ENCODE results near the gene GPC6.

Gene GPC6

GRCh38 chr13:93517658-93518057, 291.1 kb downstream of the GPC6 start:
- DNase-seq: no peak

- no peak for DNase-seq
These were observed 294.7 kb downstream of the GPC6 start for GRCh38 chr13:93521307-93521706.

DNA sequence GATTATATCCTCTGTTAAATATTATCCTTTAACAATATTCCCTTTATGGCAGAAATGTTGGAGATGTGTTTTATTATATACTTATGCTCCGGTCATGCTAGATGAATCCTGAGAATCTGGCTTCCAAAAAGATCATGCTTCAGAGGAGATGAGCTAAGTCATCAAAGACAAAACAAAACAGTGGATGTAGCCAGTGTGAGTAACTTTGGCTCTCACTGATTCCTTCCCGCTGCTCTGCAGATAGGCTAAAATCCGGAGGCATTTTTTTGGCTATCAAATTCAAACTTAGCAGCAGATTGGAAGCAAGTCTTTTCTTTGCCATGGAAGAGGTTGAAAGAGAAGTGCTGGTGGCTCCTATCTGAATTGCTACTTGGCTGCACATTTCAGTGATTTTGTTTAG, 295.9 kb downstream of the GPC6 start:
- DNase-seq: no peak

- DNase-seq: no peak
These were observed 298.5 kb downstream of the GPC6 start for GRCh38 chr13:93525087-93525486.

- DNase-seq: no peak
These were observed 301.2 kb downstream of the GPC6 start for GRCh38 chr13:93527748-93528297.

GRCh38 chr13:93529961-93530360, 303.4 kb downstream of the GPC6 start:
- DNase-seq: no peak

GRCh38 chr13:93534181-93534700, 307.6 kb downstream of the GPC6 start:
- no peak for DNase-seq

- DNase-seq: no peak
These were observed 308.6 kb downstream of the GPC6 start for GRCh38 chr13:93535251-93535650.

DNA sequence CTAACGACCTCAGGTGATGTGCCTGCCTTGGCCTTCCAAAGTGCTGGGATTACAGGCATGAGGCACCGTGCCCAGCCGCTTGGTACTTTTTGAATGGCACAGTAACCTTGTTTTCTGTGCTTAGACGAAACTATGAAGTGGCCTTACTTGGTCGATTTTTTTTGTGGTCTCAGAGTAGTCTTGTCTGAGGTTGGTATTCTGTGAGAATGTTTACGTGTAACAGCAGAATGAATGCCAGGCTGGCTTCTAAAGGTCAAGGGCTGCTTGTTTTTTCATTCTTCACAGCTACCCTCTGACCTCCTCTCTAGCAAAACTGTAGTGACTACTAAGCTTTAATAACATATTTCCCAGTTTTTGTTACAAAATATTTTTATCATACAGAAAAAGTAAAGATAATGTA, 313.3 kb downstream of the GPC6 start:
- no peak for DNase-seq

GRCh38 chr13:93547886-93548285, 321.3 kb downstream of the GPC6 start:
- DNase-seq: no peak

DNA sequence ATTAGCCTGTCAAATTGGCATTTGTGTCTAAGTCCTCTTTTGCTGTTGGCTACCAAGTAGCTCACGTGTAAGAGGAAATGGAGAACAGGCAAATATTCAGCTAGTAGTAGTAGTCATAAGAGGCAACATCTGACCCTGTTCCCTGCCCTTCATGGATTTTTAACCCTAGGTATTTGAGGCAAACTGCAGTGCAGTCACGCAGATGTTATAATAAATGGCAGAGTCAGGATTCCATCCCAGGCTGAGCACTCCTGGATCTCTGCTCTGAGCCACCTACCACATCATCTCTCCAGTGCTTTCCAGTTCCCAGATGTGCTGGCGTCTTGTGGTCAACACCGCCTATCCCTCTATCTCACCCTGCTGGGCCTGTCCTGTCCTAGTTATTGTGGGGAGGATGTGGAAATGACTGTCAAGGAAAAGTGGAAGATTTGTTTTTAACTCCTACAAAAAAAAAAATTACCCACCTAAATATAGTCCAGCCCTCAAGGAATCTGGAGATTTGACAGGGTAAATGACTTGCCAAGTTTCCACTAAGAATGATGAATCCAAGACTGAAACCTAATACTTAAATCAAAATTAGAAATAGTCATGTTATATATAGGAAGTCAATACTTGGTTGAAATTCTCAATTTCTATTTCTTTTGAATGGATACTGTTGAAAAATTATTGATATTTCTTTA, 322.9 kb downstream of the GPC6 start:
- no peak for DNase-seq

DNA sequence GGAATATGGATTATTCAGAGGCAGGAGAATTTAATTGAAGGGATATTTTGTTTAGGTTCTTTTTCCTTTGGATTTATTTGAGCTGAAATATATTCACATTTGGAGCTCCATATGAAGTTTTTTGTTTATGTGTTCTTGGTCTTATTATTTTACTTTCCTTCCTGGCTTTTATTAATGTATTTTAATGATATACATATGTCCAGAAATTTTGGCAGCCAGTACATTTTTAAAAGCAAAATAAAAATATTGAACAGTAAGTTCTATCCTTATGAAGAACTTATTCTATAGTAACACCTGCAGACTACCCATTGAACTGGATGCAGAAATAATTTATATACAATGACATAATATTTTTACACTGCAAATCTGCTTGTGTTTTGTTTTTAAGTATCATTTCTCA, 323.6 kb downstream of the GPC6 start:
- DNase-seq: no peak

DNA sequence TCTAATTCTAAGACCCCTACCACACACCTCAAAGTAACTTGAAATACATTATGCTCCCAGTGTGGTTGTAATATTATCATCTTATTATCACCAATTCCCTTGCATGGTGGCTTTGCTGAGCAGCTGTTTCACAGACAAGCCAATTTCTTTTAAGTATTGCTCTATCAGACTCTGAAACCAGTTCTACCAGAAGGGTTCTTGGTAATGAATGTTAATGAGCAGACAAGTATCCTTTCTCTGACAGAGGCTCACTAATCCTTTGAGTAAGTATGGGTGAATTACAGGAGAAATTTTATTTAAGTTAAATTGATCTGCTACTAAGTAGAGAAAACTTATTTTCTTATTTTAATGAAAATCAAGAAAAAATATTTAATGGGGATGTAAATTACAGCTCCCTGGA, 326.0 kb downstream of the GPC6 start:
- no peak for DNase-seq

DNA sequence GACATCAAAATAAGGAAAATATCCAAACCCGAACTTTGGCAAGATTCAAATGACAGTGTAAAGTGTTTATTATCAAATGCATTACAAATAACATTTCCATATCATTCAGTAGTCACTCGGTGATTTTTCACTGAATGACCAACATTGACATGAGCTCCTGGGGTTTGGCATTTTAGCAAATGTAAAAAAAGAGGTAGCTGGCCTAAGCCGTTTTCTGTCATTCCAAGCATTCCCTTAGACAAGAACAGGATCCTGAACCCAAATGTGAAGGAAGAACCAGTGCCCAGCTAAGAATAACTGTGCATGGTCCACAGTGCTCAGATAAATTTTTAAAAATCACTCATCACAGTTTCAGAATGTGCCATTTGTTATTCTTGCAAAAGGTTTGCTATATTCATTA, 327.9 kb downstream of the GPC6 start:
- no peak for DNase-seq

DNA sequence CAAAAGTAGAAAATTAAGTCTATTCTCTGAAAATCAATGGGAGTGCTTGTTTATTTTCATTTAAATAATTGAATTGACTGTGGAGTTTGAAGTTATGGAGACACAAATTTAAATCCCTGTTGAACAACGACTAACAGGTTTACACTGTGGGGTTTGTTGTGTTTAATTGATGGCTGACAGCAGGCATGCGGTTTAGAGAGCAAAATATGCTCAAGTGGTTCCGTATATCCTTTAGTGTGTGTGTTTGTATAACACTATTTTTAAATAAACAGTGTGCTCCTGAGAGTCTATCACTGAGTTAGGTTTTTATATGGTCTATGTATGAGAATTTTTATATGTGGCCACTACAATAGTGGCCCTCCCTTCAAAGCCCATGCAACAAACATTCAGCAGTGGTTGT, 332.0 kb downstream of the GPC6 start:
- DNase-seq: no peak

DNA sequence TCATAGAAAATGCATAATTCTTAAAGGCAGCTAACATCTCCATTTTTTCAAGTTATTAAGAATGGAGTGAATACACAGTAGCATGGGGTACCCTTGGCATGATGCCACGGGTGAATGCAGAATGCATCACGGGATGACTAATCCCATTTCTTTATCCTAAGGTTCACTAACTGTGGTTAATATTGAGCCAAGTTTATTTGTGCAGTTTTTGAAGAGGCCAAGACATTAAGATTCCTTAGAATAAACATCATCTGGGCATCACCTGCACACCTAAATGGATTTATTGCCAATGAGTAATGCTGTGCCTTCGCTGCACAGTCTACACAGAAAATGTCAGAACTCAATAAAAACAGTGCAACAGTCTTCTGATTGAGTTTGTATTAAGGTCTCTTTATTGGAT, 333.1 kb downstream of the GPC6 start:
- no peak for DNase-seq

- no peak for DNase-seq
These were observed 335.1 kb downstream of the GPC6 start for GRCh38 chr13:93561576-93562225.

DNA sequence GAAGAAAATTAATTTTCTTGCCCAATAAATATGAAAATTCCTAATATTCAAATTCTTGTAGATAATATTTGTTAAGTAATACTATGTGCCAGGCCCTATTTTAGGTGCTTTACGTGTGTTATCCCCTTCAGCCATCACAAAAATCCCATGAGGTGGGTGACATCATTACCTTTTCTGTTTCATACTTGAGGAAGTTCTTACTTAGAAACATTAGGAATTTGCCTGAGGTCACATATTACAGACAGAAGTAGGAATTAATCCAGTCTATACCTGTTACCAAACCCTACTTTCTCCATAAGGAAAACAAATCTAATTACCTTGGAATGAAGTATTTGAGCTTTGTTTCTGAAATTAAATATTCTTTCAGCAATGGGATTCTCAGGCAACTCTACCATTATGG, 336.1 kb downstream of the GPC6 start:
- DNase-seq: no peak

GRCh38 chr13:93577105-93577504, 350.5 kb downstream of the GPC6 start:
- DNase-seq: no peak

DNA sequence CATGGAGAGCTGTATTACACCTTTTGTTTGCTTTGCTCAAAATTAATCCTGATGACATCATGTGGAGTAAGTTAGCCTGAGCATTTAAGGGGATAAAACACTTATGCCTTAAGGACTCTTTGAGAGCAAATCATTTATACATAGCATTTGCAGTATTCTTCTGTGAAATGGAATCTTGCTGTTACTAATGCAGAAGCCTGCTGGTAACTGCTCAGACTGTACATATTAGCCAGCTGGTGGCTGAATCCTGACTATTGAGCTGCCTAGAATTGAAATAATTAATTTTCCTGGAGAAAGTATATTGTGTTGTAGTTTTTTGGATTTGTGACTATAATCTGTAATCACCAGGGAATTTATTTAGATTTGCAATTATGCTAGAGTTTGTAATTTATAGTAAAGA, 363.2 kb downstream of the GPC6 start:
- no peak for DNase-seq

DNA sequence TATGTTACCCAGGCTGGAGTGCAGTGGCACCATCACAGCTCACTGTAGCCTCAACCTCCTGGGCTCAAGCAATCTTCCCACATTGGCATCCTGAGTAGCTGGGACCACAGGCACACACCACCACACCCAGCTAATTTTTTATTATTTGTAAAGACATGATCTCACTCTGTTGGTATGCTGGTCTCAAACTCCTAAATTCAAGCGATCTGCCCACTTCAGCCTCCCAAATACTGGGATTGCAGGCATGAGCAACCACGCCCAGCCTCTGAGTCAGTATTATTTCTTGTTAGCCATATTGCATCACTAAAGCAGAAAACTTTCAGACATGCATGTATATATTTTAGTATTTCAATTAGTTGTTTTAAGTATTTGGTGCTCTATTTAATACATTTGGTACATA, 376.4 kb downstream of the GPC6 start:
- DNase-seq: no peak

DNA sequence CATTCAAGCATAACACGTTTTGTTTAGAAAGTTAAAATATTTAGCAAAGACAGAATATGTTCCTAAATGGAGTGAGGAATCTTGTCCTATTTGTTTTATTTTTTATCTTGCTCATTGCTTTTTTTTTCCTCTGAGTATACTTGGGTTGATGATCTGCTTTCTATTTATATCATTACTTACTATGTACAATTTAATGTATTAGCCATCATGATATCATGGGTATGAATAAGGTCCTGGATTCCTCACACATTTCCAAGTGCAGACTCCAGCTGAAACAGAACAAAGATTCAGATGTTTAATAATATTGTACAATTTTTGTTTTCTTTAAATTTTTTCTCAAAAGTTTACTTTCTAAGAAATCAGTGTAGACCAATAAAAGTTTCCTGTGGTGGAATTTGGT, 388.2 kb downstream of the GPC6 start:
- no peak for DNase-seq

DNA sequence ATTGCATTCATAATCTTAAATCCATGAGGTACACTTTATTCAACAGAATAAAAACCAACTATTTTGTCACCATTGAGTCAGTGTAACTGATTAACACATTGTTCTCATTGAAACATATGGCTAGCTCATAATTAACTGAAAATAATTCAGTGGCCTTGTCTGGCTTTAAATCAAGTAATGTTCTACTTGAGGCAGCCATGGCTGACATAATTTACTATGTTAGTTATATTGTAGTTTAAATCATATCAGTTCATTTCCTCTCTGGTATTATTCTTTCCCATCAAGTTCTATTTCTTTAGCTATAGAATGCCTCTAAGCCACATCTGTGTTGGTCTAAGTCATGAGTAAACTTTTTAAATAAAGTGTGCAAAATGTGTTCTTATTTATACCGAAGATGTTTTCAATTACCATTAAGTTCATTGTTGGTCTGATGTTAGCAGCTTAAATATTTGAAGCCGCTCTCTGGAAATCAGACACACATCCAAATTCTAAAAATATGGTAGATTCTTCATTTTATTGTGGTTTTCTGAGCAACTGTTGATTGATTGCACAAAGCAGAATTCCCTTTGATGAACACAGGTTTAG, 393.7 kb downstream of the GPC6 start:
- no peak for DNase-seq

- DNase-seq: no peak
These were observed 394.4 kb downstream of the GPC6 start for GRCh38 chr13:93621051-93621450.

All from stimulated activated CD4-positive, alpha-beta T cell treated with anti-CD3 and anti-CD28 coated beads, Interleukin-15, amount 100 ng/mL, for 24 hours (primary cell).